ENCODE measurements around the gene SSBP3.

DNA sequence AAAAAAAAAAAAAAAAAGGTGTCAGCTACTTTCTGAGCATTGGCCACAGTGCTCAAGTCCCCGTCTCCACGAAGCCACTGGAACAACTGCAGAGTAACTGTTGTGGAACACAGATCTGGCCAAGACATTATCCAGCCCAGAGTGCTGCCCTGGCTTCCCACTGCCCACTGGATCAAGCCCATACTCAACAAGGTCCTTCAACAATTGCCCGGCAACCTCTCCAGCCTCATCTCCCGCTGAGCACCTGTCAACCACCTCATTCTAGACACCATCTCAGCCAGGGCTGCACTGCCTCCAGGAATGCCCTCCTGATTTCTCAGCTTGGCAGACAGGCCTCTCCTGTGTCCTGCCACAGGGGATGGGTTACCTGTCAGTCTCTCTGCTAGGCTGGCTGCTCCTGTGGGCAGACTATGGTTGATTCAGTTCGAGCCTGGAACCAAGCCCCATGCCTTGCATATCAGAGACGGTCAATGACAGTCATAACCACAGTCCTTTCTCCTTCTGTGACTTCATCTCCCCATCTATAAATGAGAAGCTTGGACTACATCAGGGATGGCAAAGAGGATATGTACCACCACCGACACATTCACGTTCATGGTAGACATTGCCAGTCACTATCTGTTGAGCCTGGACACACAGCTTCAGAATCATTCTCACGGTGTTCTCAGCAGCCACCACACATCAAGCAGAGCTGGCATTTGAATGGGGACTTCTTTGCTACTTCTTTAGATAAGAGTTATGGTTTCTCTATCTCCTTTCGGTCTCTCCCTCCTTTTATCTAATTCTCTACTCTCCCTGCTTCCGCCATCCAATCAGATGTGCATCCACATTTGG is 129.4 kb downstream of the SSBP3 start:
- TF ChIP-seq NFYB (CRISPR knock-in tag; conservative IDR thresholded peaks at IDR 0.05; ENCODE audit: low read depth) (no peak), ATF1 (CRISPR knock-in tag; IDR thresholded peaks at IDR 0.05) (no peak), JUN (CRISPR knock-in tag; IDR thresholded peaks at IDR 0.05) (no peak)
- TF ChIP-seq, protein P1, sequence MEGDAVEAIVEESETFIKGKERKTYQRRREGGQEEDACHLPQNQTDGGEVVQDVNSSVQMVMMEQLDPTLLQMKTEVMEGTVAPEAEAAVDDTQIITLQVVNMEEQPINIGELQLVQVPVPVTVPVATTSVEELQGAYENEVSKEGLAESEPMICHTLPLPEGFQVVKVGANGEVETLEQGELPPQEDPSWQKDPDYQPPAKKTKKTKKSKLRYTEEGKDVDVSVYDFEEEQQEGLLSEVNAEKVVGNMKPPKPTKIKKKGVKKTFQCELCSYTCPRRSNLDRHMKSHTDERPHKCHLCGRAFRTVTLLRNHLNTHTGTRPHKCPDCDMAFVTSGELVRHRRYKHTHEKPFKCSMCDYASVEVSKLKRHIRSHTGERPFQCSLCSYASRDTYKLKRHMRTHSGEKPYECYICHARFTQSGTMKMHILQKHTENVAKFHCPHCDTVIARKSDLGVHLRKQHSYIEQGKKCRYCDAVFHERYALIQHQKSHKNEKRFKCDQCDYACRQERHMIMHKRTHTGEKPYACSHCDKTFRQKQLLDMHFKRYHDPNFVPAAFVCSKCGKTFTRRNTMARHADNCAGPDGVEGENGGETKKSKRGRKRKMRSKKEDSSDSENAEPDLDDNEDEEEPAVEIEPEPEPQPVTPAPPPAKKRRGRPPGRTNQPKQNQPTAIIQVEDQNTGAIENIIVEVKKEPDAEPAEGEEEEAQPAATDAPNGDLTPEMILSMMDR (IDR thresholded peaks at IDR 0.05): no peak
- TF ChIP-seq, protein P2, sequence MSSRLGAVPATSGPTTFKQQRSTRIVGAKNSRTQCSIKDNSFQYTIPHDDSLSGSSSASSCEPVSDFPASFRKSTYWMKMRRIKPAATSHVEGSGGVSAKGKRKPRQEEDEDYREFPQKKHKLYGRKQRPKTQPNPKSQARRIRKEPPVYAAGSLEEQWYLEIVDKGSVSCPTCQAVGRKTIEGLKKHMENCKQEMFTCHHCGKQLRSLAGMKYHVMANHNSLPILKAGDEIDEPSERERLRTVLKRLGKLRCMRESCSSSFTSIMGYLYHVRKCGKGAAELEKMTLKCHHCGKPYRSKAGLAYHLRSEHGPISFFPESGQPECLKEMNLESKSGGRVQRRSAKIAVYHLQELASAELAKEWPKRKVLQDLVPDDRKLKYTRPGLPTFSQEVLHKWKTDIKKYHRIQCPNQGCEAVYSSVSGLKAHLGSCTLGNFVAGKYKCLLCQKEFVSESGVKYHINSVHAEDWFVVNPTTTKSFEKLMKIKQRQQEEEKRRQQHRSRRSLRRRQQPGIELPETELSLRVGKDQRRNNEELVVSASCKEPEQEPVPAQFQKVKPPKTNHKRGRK (CRISPR knock-in tag; IDR thresholded peaks at IDR 0.05; ENCODE audit: borderline replicate concordance): no peak
- TF ChIP-seq, protein P3, sequence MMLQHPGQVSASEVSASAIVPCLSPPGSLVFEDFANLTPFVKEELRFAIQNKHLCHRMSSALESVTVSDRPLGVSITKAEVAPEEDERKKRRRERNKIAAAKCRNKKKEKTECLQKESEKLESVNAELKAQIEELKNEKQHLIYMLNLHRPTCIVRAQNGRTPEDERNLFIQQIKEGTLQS (CRISPR knock-in tag; conservative IDR thresholded peaks at IDR 0.05): no peak
- TF ChIP-seq, protein P4, sequence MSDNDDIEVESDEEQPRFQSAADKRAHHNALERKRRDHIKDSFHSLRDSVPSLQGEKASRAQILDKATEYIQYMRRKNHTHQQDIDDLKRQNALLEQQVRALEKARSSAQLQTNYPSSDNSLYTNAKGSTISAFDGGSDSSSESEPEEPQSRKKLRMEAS (CRISPR knock-in tag; IDR thresholded peaks at IDR 0.05): no peak
- TF ChIP-seq, protein P5, sequence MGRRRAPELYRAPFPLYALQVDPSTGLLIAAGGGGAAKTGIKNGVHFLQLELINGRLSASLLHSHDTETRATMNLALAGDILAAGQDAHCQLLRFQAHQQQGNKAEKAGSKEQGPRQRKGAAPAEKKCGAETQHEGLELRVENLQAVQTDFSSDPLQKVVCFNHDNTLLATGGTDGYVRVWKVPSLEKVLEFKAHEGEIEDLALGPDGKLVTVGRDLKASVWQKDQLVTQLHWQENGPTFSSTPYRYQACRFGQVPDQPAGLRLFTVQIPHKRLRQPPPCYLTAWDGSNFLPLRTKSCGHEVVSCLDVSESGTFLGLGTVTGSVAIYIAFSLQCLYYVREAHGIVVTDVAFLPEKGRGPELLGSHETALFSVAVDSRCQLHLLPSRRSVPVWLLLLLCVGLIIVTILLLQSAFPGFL (CRISPR knock-in tag; IDR thresholded peaks at IDR 0.05; ENCODE audit: borderline replicate concordance): no peak

Measured in WTC11 (cell line).